KMS-11 (cell line): ENCODE measurements around the gene CDH9.

Experiments used
- H2AFZ ChIP-seq: fragments of 200-600 bp; sonication (generic); 2 replicates; pipeline ENCODE4 v1.6.1; 2016; ENCODE audit warnings: antibody characterized with exemption, mixed run types, low read depth
- H3K27ac ChIP-seq: fragments of 200-600 bp; sonication (generic); 2 replicates; pipeline ENCODE4 v1.6.1; 2016; ENCODE audit warnings: mild to moderate bottlenecking, mixed run types
- H3K27me3 ChIP-seq: fragments of 200-600 bp; sonication (generic); 2 replicates; pipeline ENCODE4 v1.6.1; 2017; ENCODE audit warnings: mild to moderate bottlenecking, low read depth, mixed run types, moderate library complexity; ENCODE audit not compliant: insufficient read depth
- H3K36me3 ChIP-seq: fragments of 200-600 bp; sonication (generic); 2 replicates; pipeline ENCODE4 v1.6.1; 2017; ENCODE audit warnings: mild to moderate bottlenecking, mixed run types; ENCODE audit not compliant: insufficient read depth
- H3K4me1 ChIP-seq: fragments of 200-600 bp; sonication (generic); 2 replicates; pipeline ENCODE4 v1.6.1; 2016; ENCODE audit warnings: mild to moderate bottlenecking, low read depth, mixed run types; ENCODE audit not compliant: poor library complexity, severe bottlenecking
- H3K4me2 ChIP-seq: fragments of 200-600 bp; sonication (generic); 2 replicates; pipeline ENCODE4 v1.7.0; 2016; ENCODE audit warnings: mild to moderate bottlenecking, mixed run types
- H3K4me3 ChIP-seq: fragments of 200-600 bp; sonication (generic); IDR thresholded peaks from 2 replicates; pipeline ENCODE4 v1.6.1; 2017; ENCODE audit warnings: low read depth, low read length, mixed read lengths; ENCODE audit not compliant: insufficient read depth
- H3K79me2 ChIP-seq: fragments of 200-600 bp; sonication (generic); 2 replicates; pipeline ENCODE4 v1.6.1; 2016; ENCODE audit warnings: low read depth, mixed run types; ENCODE audit not compliant: insufficient read depth
- H3K9ac ChIP-seq: fragments of 200-600 bp; sonication (generic); 2 replicates; pipeline ENCODE4 v1.6.1; 2016; ENCODE audit warnings: mild to moderate bottlenecking, mixed run types
- H4K20me1 ChIP-seq: fragments of 200-600 bp; sonication (generic); 2 replicates; pipeline ENCODE4 v1.6.1; 2016; ENCODE audit warnings: mild to moderate bottlenecking, mixed run types; ENCODE audit not compliant: insufficient read depth
- TF ChIP-seq, protein P1 (sequence below): fragments of 200-600 bp; sonication (generic); conservative IDR thresholded peaks from 2 replicates; pipeline ENCODE4 v1.6.1; 2017; ENCODE audit warnings: low read depth, mild to moderate bottlenecking, antibody characterized with exemption, low read length, moderate library complexity, mixed read lengths

Gene CDH9

DNA sequence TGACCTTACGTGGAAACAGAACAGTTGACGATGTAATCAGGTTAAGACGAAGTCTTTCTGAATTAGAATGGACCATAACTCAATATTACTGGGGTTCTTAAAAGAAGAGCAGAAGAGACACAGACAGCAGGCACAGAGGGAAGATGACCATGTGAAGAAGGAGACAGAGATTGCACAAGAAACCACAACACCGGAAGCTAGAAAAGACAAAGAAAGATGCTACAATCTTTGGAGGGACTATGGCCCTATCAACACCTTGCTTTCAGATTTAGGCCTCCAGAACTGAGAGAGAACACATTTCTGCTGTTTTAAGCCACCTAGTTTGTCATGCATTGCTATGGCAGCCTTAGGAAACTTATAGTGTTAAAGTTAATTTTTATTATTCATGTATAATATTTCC, 27.1 kb downstream of the CDH9 start:
- no peaks in the 10 kb centered on the region for H3K36me3 ChIP-seq
- TF ChIP-seq, protein P1, sequence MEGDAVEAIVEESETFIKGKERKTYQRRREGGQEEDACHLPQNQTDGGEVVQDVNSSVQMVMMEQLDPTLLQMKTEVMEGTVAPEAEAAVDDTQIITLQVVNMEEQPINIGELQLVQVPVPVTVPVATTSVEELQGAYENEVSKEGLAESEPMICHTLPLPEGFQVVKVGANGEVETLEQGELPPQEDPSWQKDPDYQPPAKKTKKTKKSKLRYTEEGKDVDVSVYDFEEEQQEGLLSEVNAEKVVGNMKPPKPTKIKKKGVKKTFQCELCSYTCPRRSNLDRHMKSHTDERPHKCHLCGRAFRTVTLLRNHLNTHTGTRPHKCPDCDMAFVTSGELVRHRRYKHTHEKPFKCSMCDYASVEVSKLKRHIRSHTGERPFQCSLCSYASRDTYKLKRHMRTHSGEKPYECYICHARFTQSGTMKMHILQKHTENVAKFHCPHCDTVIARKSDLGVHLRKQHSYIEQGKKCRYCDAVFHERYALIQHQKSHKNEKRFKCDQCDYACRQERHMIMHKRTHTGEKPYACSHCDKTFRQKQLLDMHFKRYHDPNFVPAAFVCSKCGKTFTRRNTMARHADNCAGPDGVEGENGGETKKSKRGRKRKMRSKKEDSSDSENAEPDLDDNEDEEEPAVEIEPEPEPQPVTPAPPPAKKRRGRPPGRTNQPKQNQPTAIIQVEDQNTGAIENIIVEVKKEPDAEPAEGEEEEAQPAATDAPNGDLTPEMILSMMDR = no peak
- H3K79me2 ChIP-seq = no peaks in the 10 kb centered on the region
- H3K4me3 ChIP-seq = no peak overlapping the region
- H3K4me1 ChIP-seq = no peaks in the 10 kb centered on the region
- no peak overlapping the region for H3K4me2 ChIP-seq
- H4K20me1 ChIP-seq = no peaks in the 10 kb centered on the region
- no peak overlapping the region for H3K27ac ChIP-seq
- no peak overlapping the region for H2AFZ ChIP-seq
- no peak overlapping the region for H3K9ac ChIP-seq
- no peaks in the 10 kb centered on the region for H3K27me3 ChIP-seq

DNA sequence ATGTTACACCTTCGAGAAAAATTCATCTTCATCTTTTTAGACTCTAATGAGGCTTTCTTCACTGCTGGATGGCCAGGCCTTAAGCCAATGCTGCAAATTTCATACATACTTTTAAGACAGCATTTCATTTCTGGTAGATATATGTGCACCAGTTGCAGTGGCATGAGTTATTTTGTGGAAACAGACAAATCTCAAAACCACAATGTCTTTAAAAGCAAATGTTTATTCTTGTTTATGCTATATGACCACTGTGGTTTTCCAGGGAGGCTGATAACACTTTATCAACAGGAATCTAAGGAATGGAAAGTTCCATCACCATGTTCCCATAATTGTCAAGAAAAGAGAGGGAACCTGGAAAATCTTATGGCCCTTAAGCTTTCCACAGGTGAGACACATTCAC, 27.7 kb downstream of the CDH9 start:
- Histone ChIP-seq H2AFZ (no peak overlapping the region), H3K27ac (no peak overlapping the region)

DNA sequence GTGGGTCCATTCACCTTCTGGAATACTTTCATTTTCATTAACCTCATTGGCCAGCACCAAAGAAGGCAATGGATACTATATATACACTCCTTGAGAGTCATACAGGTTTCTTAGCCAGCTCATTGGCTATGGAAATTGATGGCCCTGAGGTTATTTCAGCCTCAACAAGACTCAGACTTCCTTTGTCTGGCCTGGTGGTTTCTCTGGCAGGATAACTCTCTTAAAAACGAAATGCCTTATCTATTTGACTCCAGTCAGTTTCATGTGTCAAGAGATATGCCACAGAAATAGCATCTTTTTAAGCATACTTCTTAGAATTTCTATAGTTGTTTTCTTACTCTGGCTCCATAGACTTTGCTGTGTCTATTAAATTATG, 28.9 kb downstream of the CDH9 start:
- TF ChIP-seq, protein P1 = no peak
- Histone ChIP-seq H3K9ac (no peak overlapping the region), H3K36me3 (no peaks in the 10 kb centered on the region), H3K4me3 (no peak overlapping the region), H3K4me2 (no peak overlapping the region), H4K20me1 (no peaks in the 10 kb centered on the region), H3K4me1 (no peaks in the 10 kb centered on the region), H3K27ac (no peak overlapping the region), H2AFZ (no peak overlapping the region), H3K27me3 (no peaks in the 10 kb centered on the region), H3K79me2 (no peaks in the 10 kb centered on the region)

More for the DNA sequence above, 27.7 kb downstream of the CDH9 start:
- Histone ChIP-seq H3K27me3 (no peaks in the 10 kb centered on the region), H3K36me3 (no peaks in the 10 kb centered on the region), H3K4me1 (no peaks in the 10 kb centered on the region), H3K4me3 (no peak overlapping the region), H3K9ac (no peak overlapping the region), H3K4me2 (no peak overlapping the region), H4K20me1 (no peaks in the 10 kb centered on the region), H3K79me2 (no peaks in the 10 kb centered on the region)
- TF ChIP-seq, protein P1 = no peak

DNA sequence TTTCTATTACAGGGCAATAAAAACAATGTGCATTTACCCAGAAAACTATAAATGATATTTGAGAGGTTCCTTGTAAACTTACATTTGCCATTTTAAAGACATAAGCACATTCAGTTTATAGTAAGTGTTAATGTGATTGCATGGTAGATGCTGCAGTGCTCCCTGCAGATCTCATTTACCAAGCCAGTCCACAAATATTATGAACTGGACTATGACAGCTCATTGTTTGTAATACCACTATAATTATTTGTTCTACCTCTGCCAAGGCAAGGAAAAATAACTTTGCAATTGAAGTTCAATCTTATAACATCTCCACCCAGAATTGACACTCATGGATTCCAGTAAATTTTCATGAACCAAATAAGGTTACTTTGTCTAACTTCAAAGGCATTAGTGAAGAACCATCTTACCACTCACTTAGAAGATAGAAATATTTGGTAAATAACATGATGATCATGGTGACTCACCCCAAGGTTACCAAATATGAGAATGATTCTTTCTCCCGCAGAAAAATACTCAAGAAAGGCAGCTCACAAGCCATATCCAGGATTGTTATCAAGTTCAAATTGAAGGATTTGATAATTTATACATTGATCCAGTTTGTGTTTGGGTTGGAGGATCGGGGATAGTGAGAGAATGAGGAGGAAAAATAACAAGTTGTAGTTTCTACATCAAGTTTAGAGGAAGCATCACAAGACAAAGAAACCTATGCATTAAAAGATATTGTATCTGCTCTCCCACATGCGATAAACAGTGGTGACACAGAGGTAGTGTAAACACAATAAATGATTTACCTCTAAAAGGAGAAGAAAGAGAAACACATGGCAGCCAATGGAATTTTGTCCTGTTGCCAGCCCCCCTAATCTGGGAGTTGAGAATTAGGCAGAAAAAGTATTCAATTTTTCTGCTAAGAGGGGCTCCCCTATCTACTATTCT, 29.5 kb downstream of the CDH9 start:
- no peaks in the 10 kb centered on the region for H4K20me1 ChIP-seq
- H3K4me2 ChIP-seq = no peak overlapping the region
- H3K4me1 ChIP-seq = no peaks in the 10 kb centered on the region

More for the DNA sequence above, 29.5 kb downstream of the CDH9 start:
- TF ChIP-seq, protein P1 = no peak
- H2AFZ ChIP-seq = no peak overlapping the region
- no peak overlapping the region for H3K27ac ChIP-seq
- no peak overlapping the region for H3K9ac ChIP-seq
- H3K27me3 ChIP-seq = no peaks in the 10 kb centered on the region
- no peaks in the 10 kb centered on the region for H3K36me3 ChIP-seq
- no peak overlapping the region for H3K4me3 ChIP-seq
- H3K79me2 ChIP-seq = no peaks in the 10 kb centered on the region
